CD4-positive, alpha-beta T cell (primary cell): ENCODE results near the gene KRTAP9-6. TPM values are rescaled to one million over a fixed set of nuclear protein-coding genes. Genes with fewer than 3 reads are reported as not detected.
"Not testable (repeated sequence)": the region's sequence is repeated elsewhere in the genome, so short reads cannot be mapped to it uniquely, and the experiment has no call there.

Experiments
- ATAC-seq: fragments of 200-7000 bp; cut with Tn5 transposase; one replicate; pipeline ENCODE4 v1.10.0; 2022; ENCODE audit warnings: mild to moderate bottlenecking; ENCODE audit not compliant: poor library complexity
- CTCF ChIA-PET: fragments of 350-600 bp; sonication (Branson Sonifier 250); formaldehyde crosslinking; loops from one replicate; lab custom pipeline; 2021; ENCODE audit warnings: antibody characterized with exemption, inconsistent platforms; lab: Charles Lee
- POLR2A ChIA-PET: fragments of 350-600 bp; sonication (Branson Sonifier 250); formaldehyde crosslinking; loops from one replicate; lab custom pipeline; 2021; ENCODE audit warnings: antibody characterized with exemption, inconsistent platforms; lab: Charles Lee
- DNase-seq, 14 experiments: peaks; one replicate each; pipeline ENCODE4 v3.0.0-alpha.2; 2013 to 2020; ENCODE audit warnings: mixed read lengths in 2 of 14
- H3K27ac ChIP-seq, 2 donors: one replicate each; pipeline versions ENCODE4 v1.5.1 to v1.7.0; 2013; ENCODE audit warnings: low read length in 2 of 2, low read depth in 1 of 2, mild to moderate bottlenecking in 1 of 2
- H3K27me3 ChIP-seq, 2 experiments: 1 replicate in 1 of 2; 2 replicates in 1 of 2; pipeline versions ENCODE4 v1.6.1 to v1.7.0; 2013; ENCODE audit warnings: low read length in 2 of 2, control low read depth in 1 of 2, mild to moderate bottlenecking in 1 of 2, moderate library complexity in 1 of 2; ENCODE audit not compliant: insufficient read depth in 2 of 2, control insufficient read depth in 1 of 2
- H3K36me3 ChIP-seq: one replicate; pipeline ENCODE4 v1.6.1; 2013; ENCODE audit warnings: low read length, control low read depth; ENCODE audit not compliant: insufficient read depth
- H3K4me1 ChIP-seq: one replicate; pipeline ENCODE4 v1.6.1; 2013; ENCODE audit warnings: low read length, control low read depth; ENCODE audit not compliant: insufficient read depth
- H3K4me3 ChIP-seq: one replicate; pipeline ENCODE4 v1.5.1; 2013; ENCODE audit warnings: mild to moderate bottlenecking, low read length, moderate library complexity
- H3K9me3 ChIP-seq, 2 experiments: 1 replicate in 1 of 2; 2 replicates in 1 of 2; pipeline versions ENCODE4 v1.6.1 to v1.7.0; 2013; ENCODE audit warnings: low read length in 2 of 2, mild to moderate bottlenecking in 2 of 2, control low read depth in 1 of 2, moderate library complexity in 1 of 2; ENCODE audit not compliant: control insufficient read depth in 1 of 2, insufficient read depth in 1 of 2
- H3K27ac Mint-ChIP-seq: one replicate; pipeline ENCODE4 v1.8.0; 2020; ENCODE audit warnings: mixed read lengths
- H3K27me3 Mint-ChIP-seq: one replicate; pipeline ENCODE4 v1.8.0; 2021; ENCODE audit warnings: mixed read lengths
- H3K36me3 Mint-ChIP-seq: one replicate; pipeline ENCODE4 v1.8.0; 2021; ENCODE audit warnings: low read depth, mixed read lengths
- H3K4me1 Mint-ChIP-seq: one replicate; pipeline ENCODE4 v1.8.0; 2021; ENCODE audit warnings: low read depth, mixed read lengths
- H3K4me3 Mint-ChIP-seq: one replicate; pipeline ENCODE4 v1.8.0; 2020; ENCODE audit warnings: mild to moderate bottlenecking, mixed read lengths
- H3K9me3 Mint-ChIP-seq: one replicate; pipeline ENCODE4 v1.8.0; 2020; ENCODE audit warnings: mixed read lengths
- CTCF ChIP-seq: fragments of 200-600 bp; IDR thresholded peaks from one replicate; pipeline ENCODE4 v1.8.0; 2022; ENCODE audit warnings: antibody characterized with exemption, mild to moderate bottlenecking
- intact Hi-C, 2 experiments: fragments of 100-400 bp; cut with DNase I in 1 of 2; cut with micrococcal nuclease in 1 of 2; formaldehyde crosslinking; loops; one replicate each; pipeline versions ENCODE4 v1.15.1 to v1.9.0; 2023 to 2025; cut with DNase I, micrococcal nuclease
- total RNA-seq, 174 experiments: library from RNA in 2 of 174; stranded (reverse) in 2 of 174; gene quantifications; one replicate each; pipeline ENCODE4 v1.2.3 and lab custom pipeline; 2021 to 2026

KRTAP9-6 gene
- total RNA-seq, 2 experiments from 2014 or later, result not detected

GRCh38 chr17:41226051-41226450 lies 39.1 kb upstream of the KRTAP9-6 start:
- no peaks in the 10 kb centered on the region for H3K9me3 Mint-ChIP-seq
- ChIA-PET CTCF (no interaction called here), POLR2A (no interaction called here)
- H3K36me3 Mint-ChIP-seq, result no peaks in the 10 kb centered on the region
- H3K4me3 Mint-ChIP-seq, result no peak overlapping the region
- intact Hi-C loops, result no loop called here
- peaks cover 13% of the 10 kb centered on the region for H3K27me3 Mint-ChIP-seq
- Histone ChIP-seq H3K4me1 (no peaks in the 10 kb centered on the region), H3K36me3 (no peaks in the 10 kb centered on the region), H3K9me3 (no peaks in the 10 kb centered on the region), H3K27me3 (no peaks in the 10 kb centered on the region), H3K27ac (no peak overlapping the region), H3K4me3 (no peak overlapping the region)
- ATAC-seq, result no peak
- no peak overlapping the region for H3K27ac Mint-ChIP-seq
- no peak for DNase-seq
- H3K4me1 Mint-ChIP-seq, result no peaks in the 10 kb centered on the region
- no peak for TF ChIP-seq CTCF

GRCh38 chr17:41226598-41227095 lies 38.5 kb upstream of the KRTAP9-6 start, which contains the start of gene KRTAP9-2:
TSS of gene KRTAP9-2 (plus strand) at chr17:41226648. CDS start at chr17:41226655, 7 bp downstream.
- CTCF ChIA-PET, H3K27ac Mint-ChIP-seq, H3K9me3 Mint-ChIP-seq, H3K4me1 ChIP-seq, H3K4me3 ChIP-seq, DNase-seq, H3K4me1 Mint-ChIP-seq, POLR2A ChIA-PET, H3K9me3 ChIP-seq, H3K36me3 ChIP-seq, H3K36me3 Mint-ChIP-seq, intact Hi-C loops, H3K27me3 ChIP-seq, H3K4me3 Mint-ChIP-seq, ATAC-seq, H3K27ac ChIP-seq: not testable (repeated sequence)
- H3K27me3 Mint-ChIP-seq, result peaks cover 13% of the 10 kb centered on the region

GRCh38 chr17:41230094-41230493 lies 35.1 kb upstream of the KRTAP9-6 start:
- ChIA-PET POLR2A (no interaction called here), CTCF (interaction anchor here (1.8 kb wide), 1 partner anchor 10 kb away, joined by 3 read pairs; no protein-coding TSS in a partner anchor)
- no peak for TF ChIP-seq CTCF
- Histone ChIP-seq H3K27me3 (no peaks in the 10 kb centered on the region), H3K36me3 (no peaks in the 10 kb centered on the region), H3K4me1 (no peaks in the 10 kb centered on the region), H3K27ac (no peak overlapping the region), H3K4me3 (no peak overlapping the region), H3K9me3 (no peaks in the 10 kb centered on the region)
- Mint-ChIP-seq H3K9me3 (no peaks in the 10 kb centered on the region), H3K27me3 (peaks cover 22% of the 10 kb centered on the region), H3K4me1 (no peaks in the 10 kb centered on the region), H3K4me3 (no peak overlapping the region), H3K27ac (no peak overlapping the region), H3K36me3 (no peaks in the 10 kb centered on the region)
- intact Hi-C loops, result loop anchor here in 1 of 2 experiments (5.0 kb wide), 1 partner anchor 92 kb away; no protein-coding TSS in a partner anchor
- no peak for DNase-seq
- no peak for ATAC-seq

- no peaks in the 10 kb centered on the region for H3K4me1 ChIP-seq
- H3K4me3 ChIP-seq, result no peak overlapping the region
- Mint-ChIP-seq H3K36me3 (no peaks in the 10 kb centered on the region), H3K27me3 (peaks cover 27% of the 10 kb centered on the region), H3K4me3 (no peak overlapping the region), H3K9me3 (no peaks in the 10 kb centered on the region), H3K27ac (no peak overlapping the region), H3K4me1 (no peaks in the 10 kb centered on the region)
- no peak for ATAC-seq
- H3K27ac ChIP-seq, result no peak overlapping the region
- intact Hi-C loops, result loop anchor here in 1 of 2 experiments (5.0 kb wide), 1 partner anchor 91 kb away; no protein-coding TSS in a partner anchor
- ChIA-PET CTCF (no interaction called here), POLR2A (no interaction called here)
- H3K27me3 ChIP-seq, result no peaks in the 10 kb centered on the region
- no peaks in the 10 kb centered on the region for H3K9me3 ChIP-seq
- no peak for TF ChIP-seq CTCF
- DNase-seq, result no peak
- H3K36me3 ChIP-seq, result no peaks in the 10 kb centered on the region
Measured at GRCh38 chr17:41231731-41232130, 33.4 kb upstream of the KRTAP9-6 start.

- CTCF ChIA-PET, H3K4me1 ChIP-seq: not testable (repeated sequence)
- H3K27me3 Mint-ChIP-seq, result peaks cover 27% of the 10 kb centered on the region
Measured at GRCh38 chr17:41232399-41233105, 32.6 kb upstream of the KRTAP9-6 start, which contains the start of gene KRTAP9-3. TSS of gene KRTAP9-3 (plus strand) at chr17:41232449. CDS start at chr17:41232502, 53 bp downstream.

More at GRCh38 chr17:41232399-41233105, 32.6 kb upstream of the KRTAP9-6 start, which contains the start of gene KRTAP9-3:
- H3K36me3 ChIP-seq, DNase-seq, H3K9me3 ChIP-seq, H3K4me3 ChIP-seq, POLR2A ChIA-PET, ATAC-seq, H3K9me3 Mint-ChIP-seq, H3K36me3 Mint-ChIP-seq, H3K27me3 ChIP-seq, H3K4me3 Mint-ChIP-seq, H3K4me1 Mint-ChIP-seq, H3K27ac Mint-ChIP-seq, H3K27ac ChIP-seq: not testable (repeated sequence)
- intact Hi-C loops, result loop anchor here in 1 of 2 experiments (5.0 kb wide), 1 partner anchor 90 kb away; no protein-coding TSS in a partner anchor
